Right lobe of liver (tissue), 4 donors: ENCODE results near the gene SLC6A8.

Experiments
- POLR2A ChIP-seq: fragments of 450-650 bp; IDR thresholded peaks from one replicate; pipeline ENCODE4 v1.6.1; 2017; ENCODE audit warnings: antibody characterized with exemption, mild to moderate bottlenecking
- TF ChIP-seq, protein P1 (sequence below), 4 donors: fragments of 200-600 bp in 3 of 4; fragments of 450-650 bp in 1 of 4; IDR thresholded peaks; one replicate each; pipeline versions ENCODE4 v1.5.1 to v1.8.0; 2016 to 2022; ENCODE audit warnings: antibody characterized with exemption in 4 of 4, mild to moderate bottlenecking in 2 of 4
- donor health status: DM: no; HTN: no; CAD: no.
- donor health status: DM: no; HTN: no; CAD: no.
- donor health status: DM: no; HTN: yes; CAD: no.

DNA sequence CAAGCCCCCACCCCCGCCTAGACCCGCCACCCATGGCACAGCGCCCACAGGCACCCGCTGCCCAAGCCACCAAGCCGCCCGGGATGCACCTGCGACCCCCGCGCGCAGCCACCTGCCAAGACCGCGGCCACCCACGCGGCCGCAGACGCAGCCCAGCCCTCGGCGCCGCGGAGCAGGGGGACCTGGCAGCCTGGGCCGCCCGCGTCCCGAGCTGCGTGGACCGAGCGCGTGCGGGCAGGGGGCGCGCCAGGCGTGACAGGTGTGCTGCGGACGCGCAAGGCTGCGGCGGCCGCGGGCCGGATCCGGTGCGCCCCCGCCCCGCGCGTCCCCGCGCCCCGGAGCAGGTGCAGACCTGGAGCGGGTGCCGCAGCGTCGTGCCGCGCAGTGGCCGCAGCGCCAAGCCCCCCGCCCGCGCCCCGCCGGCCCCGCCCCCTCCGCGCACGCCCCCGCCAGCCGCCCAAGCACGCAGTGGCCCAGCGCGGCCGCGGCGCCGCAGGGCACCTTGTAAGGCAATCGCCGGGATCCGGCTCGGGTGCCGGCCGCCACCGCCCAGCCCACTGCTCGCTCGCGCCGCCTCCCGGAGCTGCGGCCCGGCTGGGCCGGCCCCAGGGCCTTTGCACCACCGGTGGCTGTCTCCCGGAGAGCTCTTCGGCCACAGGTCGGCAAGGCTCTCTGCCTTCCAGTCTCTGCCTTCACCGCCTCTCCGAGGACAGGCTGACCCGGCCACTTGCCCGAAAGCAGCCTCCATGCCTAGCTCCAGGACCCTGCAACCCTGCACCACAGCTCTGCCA lies 14.1 kb upstream of the SLC6A8 start, which contains the start of gene PNCK:
- TF ChIP-seq, protein P1, sequence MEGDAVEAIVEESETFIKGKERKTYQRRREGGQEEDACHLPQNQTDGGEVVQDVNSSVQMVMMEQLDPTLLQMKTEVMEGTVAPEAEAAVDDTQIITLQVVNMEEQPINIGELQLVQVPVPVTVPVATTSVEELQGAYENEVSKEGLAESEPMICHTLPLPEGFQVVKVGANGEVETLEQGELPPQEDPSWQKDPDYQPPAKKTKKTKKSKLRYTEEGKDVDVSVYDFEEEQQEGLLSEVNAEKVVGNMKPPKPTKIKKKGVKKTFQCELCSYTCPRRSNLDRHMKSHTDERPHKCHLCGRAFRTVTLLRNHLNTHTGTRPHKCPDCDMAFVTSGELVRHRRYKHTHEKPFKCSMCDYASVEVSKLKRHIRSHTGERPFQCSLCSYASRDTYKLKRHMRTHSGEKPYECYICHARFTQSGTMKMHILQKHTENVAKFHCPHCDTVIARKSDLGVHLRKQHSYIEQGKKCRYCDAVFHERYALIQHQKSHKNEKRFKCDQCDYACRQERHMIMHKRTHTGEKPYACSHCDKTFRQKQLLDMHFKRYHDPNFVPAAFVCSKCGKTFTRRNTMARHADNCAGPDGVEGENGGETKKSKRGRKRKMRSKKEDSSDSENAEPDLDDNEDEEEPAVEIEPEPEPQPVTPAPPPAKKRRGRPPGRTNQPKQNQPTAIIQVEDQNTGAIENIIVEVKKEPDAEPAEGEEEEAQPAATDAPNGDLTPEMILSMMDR (IDR thresholded peaks at IDR 0.05), result no peak
- no peak for TF ChIP-seq POLR2A
